Mesothelial cell of epicardium (in vitro differentiated cells): ENCODE measurements around the gene CCDC80. TPM values are rescaled to one million over a fixed set of nuclear protein-coding genes. Genes with fewer than 3 reads are reported as not detected.

ENCODE experiments used
- DNase-seq, 2 experiments: peaks; one replicate each; pipeline ENCODE4 v3.0.0; 2021; ENCODE audit warnings: low spot score in 2 of 2; ENCODE audit not compliant: unreplicated experiment in 2 of 2
- H3K27ac Mint-ChIP-seq: 2 replicates; pipeline ENCODE4 v1.8.0; 2021; ENCODE audit warnings: mixed read lengths
- H3K27me3 Mint-ChIP-seq: 2 replicates; pipeline ENCODE4 v1.8.0; 2021; ENCODE audit warnings: low read depth, mixed read lengths
- H3K36me3 Mint-ChIP-seq: 2 replicates; pipeline ENCODE4 v1.8.0; 2021; ENCODE audit warnings: mixed read lengths
- H3K4me1 Mint-ChIP-seq: 2 replicates; pipeline ENCODE4 v1.8.0; 2021; ENCODE audit warnings: mixed read lengths
- H3K4me3 Mint-ChIP-seq: 2 replicates; pipeline ENCODE4 v1.8.0; 2021; ENCODE audit warnings: mild to moderate bottlenecking, moderate library complexity, mixed read lengths
- H3K9me3 Mint-ChIP-seq: 2 replicates; pipeline ENCODE4 v1.8.0; 2021; ENCODE audit warnings: mixed read lengths
- CTCF ChIP-seq: fragments of 200-600 bp; sonication (generic); IDR thresholded peaks from one replicate; pipeline ENCODE4 v1.5.0; 2021; ENCODE audit warnings: antibody characterized with exemption; ENCODE audit not compliant: unreplicated experiment
- total RNA-seq: library from RNA; stranded (reverse); gene quantifications from 3 replicates; pipeline ENCODE4 v1.2.1, GENCODE V29; 2021

Gene CCDC80
- total RNA-seq, 1 donor from 2014 or later = 134 TPM

GRCh38 chr3:112631257-112631656, 9.7 kb downstream of the CCDC80 start:
- DNase-seq = no peak
- no peak overlapping the region for H3K27ac Mint-ChIP-seq
- H3K4me3 Mint-ChIP-seq = no peak overlapping the region
- no peak for TF ChIP-seq CTCF
- peaks cover 4% of the 10 kb centered on the region for H3K36me3 Mint-ChIP-seq
- H3K27me3 Mint-ChIP-seq = no peaks in the 10 kb centered on the region
- H3K4me1 Mint-ChIP-seq = peaks cover 66% of the 10 kb centered on the region
- H3K9me3 Mint-ChIP-seq = no peaks in the 10 kb centered on the region

GRCh38 chr3:112629425-112629824, 11.5 kb downstream of the CCDC80 start:
- TF ChIP-seq CTCF = no peak
- peak overlapping the region; percentile 11 for H3K27ac Mint-ChIP-seq
- H3K4me3 Mint-ChIP-seq = no peak overlapping the region
- no peaks in the 10 kb centered on the region for H3K9me3 Mint-ChIP-seq
- no peak for DNase-seq
- peaks cover 4% of the 10 kb centered on the region for H3K36me3 Mint-ChIP-seq
- no peaks in the 10 kb centered on the region for H3K27me3 Mint-ChIP-seq
- peaks cover 54% of the 10 kb centered on the region for H3K4me1 Mint-ChIP-seq

- H3K27me3 Mint-ChIP-seq = no peaks in the 10 kb centered on the region
- H3K9me3 Mint-ChIP-seq = no peaks in the 10 kb centered on the region
- no peak for DNase-seq
- H3K27ac Mint-ChIP-seq = peak overlapping the region; percentile 27
- TF ChIP-seq CTCF = no peak
- peaks cover 4% of the 10 kb centered on the region for H3K36me3 Mint-ChIP-seq
- peaks cover 45% of the 10 kb centered on the region for H3K4me1 Mint-ChIP-seq
- H3K4me3 Mint-ChIP-seq = no peak overlapping the region
Measured at GRCh38 chr3:112627919-112628466, 12.9 kb downstream of the CCDC80 start.

GRCh38 chr3:112627419-112627818, 13.5 kb downstream of the CCDC80 start:
- Mint-ChIP-seq H3K4me3 (no peak overlapping the region), H3K27ac (peak overlapping the region; percentile 65), H3K36me3 (peaks cover 4% of the 10 kb centered on the region), H3K27me3 (no peaks in the 10 kb centered on the region), H3K9me3 (no peaks in the 10 kb centered on the region), H3K4me1 (peaks cover 40% of the 10 kb centered on the region)
- no peak for DNase-seq
- no peak for TF ChIP-seq CTCF

GRCh38 chr3:112623717-112624116, 17.2 kb downstream of the CCDC80 start:
- DNase-seq = no peak
- no peak overlapping the region for H3K4me3 Mint-ChIP-seq
- H3K36me3 Mint-ChIP-seq = peaks cover 16% of the 10 kb centered on the region
- H3K27ac Mint-ChIP-seq = no peak overlapping the region
- no peaks in the 10 kb centered on the region for H3K9me3 Mint-ChIP-seq
- TF ChIP-seq CTCF = no peak
- no peaks in the 10 kb centered on the region for H3K27me3 Mint-ChIP-seq
- H3K4me1 Mint-ChIP-seq = peaks cover 27% of the 10 kb centered on the region

- Mint-ChIP-seq H3K4me1 (peaks cover 27% of the 10 kb centered on the region), H3K9me3 (no peaks in the 10 kb centered on the region), H3K27me3 (no peaks in the 10 kb centered on the region), H3K4me3 (no peak overlapping the region), H3K36me3 (peaks cover 15% of the 10 kb centered on the region), H3K27ac (no peak overlapping the region)
- DNase-seq = no peak
- no peak for TF ChIP-seq CTCF
Measured at GRCh38 chr3:112623213-112623612, 17.7 kb downstream of the CCDC80 start.
